ENCODE measurements around the gene INAFM1. TPM values are rescaled to one million over a fixed set of nuclear protein-coding genes. Genes with fewer than 3 reads are reported as not detected.
A peak's percentile ranks its signal among the peaks of the same experiment; 100 is the strongest.

INAFM1 gene
- total RNA-seq, 3 donors from 2014 or later (not counting 1 experiment from before 2014, with no cell fraction given) = 9.1 to 10.3 (median 9.5) TPM

GRCh38 chr19:47229676-47230053 lies 45.0 kb upstream of the INAFM1 start:
- Mint-ChIP-seq H3K27ac (no peak overlapping the region), H3K36me3 (no peaks in the 10 kb centered on the region), H3K4me3 (no peak overlapping the region), H3K9me3 (no peaks in the 10 kb centered on the region), H3K4me1 (peaks cover 24 to 35% of the 10 kb centered on the region in 2 donors), H3K27me3 (ENCODE audit: low read depth in 2 of 2) (peaks cover 0 to 2% of the 10 kb centered on the region in 2 donors)
- peak in 1 of 2 donors; percentile 69 for DNase-seq
- Histone ChIP-seq H3K27ac (ENCODE audit: low read length) (peak overlapping the region; percentile 69), H3K4me3 (ENCODE audit: low read length) (peak overlapping the region; percentile 50), H3K27me3 (ENCODE audit: control insufficient read depth, insufficient read depth, low read length) (no peaks in the 10 kb centered on the region), H3K4me1 (ENCODE audit: control insufficient read depth, insufficient read depth, low read length) (peaks cover 61% of the 10 kb centered on the region), H3K36me3 (ENCODE audit: control insufficient read depth, insufficient read depth, low read length) (no peaks in the 10 kb centered on the region), H3K9me3 (ENCODE audit: control insufficient read depth, insufficient read depth, low read length) (no peaks in the 10 kb centered on the region)
- intact Hi-C loops (cut with micrococcal nuclease) = loop anchor here (5.0 kb wide), 3 partner anchors 43 to 117 kb away; partner anchors contain the start of genes INAFM1 and ZC3H4
- TF ChIP-seq, protein P1, sequence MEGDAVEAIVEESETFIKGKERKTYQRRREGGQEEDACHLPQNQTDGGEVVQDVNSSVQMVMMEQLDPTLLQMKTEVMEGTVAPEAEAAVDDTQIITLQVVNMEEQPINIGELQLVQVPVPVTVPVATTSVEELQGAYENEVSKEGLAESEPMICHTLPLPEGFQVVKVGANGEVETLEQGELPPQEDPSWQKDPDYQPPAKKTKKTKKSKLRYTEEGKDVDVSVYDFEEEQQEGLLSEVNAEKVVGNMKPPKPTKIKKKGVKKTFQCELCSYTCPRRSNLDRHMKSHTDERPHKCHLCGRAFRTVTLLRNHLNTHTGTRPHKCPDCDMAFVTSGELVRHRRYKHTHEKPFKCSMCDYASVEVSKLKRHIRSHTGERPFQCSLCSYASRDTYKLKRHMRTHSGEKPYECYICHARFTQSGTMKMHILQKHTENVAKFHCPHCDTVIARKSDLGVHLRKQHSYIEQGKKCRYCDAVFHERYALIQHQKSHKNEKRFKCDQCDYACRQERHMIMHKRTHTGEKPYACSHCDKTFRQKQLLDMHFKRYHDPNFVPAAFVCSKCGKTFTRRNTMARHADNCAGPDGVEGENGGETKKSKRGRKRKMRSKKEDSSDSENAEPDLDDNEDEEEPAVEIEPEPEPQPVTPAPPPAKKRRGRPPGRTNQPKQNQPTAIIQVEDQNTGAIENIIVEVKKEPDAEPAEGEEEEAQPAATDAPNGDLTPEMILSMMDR (IDR thresholded peaks at IDR 0.05) = no peak
- ATAC-seq = no peak
- 7% methylated on average over 9 of the region's 9 CpGs for WGBS (ENCODE audit: insufficient coverage)

GRCh38 chr19:47230054-47230920 lies 44.4 kb upstream of the INAFM1 start:
- DNase-seq (peak; percentile 88 to 89), ATAC-seq (peak; percentile 12 to 51 (median 26))
- peaks cover 59% of the 10 kb centered on the region for H3K4me1 ChIP-seq (ENCODE audit: control insufficient read depth, insufficient read depth, low read length)
- H3K4me3 Mint-ChIP-seq = peak overlapping the region; percentile 38
- intact Hi-C loops (cut with micrococcal nuclease) = no loop called here
- TF ChIP-seq, protein P1 (IDR thresholded peaks at IDR 0.05) = peak; percentile 89
- WGBS (ENCODE audit: insufficient coverage) = under 1% methylated on average over 81 of the region's 84 CpGs
- no peaks in the 10 kb centered on the region for H3K9me3 Mint-ChIP-seq
- peaks cover 0 to 2% of the 10 kb centered on the region in 2 donors for H3K27me3 Mint-ChIP-seq (ENCODE audit: low read depth in 2 of 2)
- no peak overlapping the region for H3K27ac Mint-ChIP-seq
- peak overlapping the region; percentile 84 for H3K27ac ChIP-seq (ENCODE audit: low read length)
- no peaks in the 10 kb centered on the region for H3K9me3 ChIP-seq (ENCODE audit: control insufficient read depth, insufficient read depth, low read length)
- no peaks in the 10 kb centered on the region for H3K36me3 ChIP-seq (ENCODE audit: control insufficient read depth, insufficient read depth, low read length)
- peaks cover 23 to 34% of the 10 kb centered on the region in 2 donors for H3K4me1 Mint-ChIP-seq
- H3K36me3 Mint-ChIP-seq = no peaks in the 10 kb centered on the region
- peak overlapping the region; percentile 74 for H3K4me3 ChIP-seq (ENCODE audit: low read length)
- H3K27me3 ChIP-seq (ENCODE audit: control insufficient read depth, insufficient read depth, low read length) = no peaks in the 10 kb centered on the region

DNA sequence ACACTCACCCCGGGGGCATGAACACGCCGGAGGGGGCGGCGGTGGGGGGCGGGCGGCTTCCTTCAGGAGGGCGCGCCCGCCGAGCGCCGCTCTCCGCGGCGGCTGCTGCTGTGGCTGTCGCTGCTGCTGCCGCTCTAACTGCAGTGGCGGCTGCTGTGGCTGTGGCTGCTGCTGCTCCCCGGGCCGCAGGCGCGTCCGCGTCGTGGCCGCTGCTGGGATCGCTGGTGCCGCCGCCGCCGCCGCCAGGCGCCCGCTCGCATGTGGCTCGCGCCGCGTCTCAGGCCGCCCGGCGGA lies 43.8 kb upstream of the INAFM1 start, which contains the start of gene BBC3:
Gene BBC3, minus strand, starts transcription at position 279 of the 294 bp plus-strand sequence. CDS start 2,768 bp downstream, outside the sequence.
- Histone ChIP-seq H3K27me3 (ENCODE audit: control insufficient read depth, insufficient read depth, low read length) (no peaks in the 10 kb centered on the region), H3K36me3 (ENCODE audit: control insufficient read depth, insufficient read depth, low read length) (no peaks in the 10 kb centered on the region), H3K4me1 (ENCODE audit: control insufficient read depth, insufficient read depth, low read length) (peaks cover 53% of the 10 kb centered on the region), H3K9me3 (ENCODE audit: control insufficient read depth, insufficient read depth, low read length) (no peaks in the 10 kb centered on the region), H3K4me3 (ENCODE audit: low read length) (peak within 1 kb of the TSS; percentile 74), H3K27ac (ENCODE audit: low read length) (peak within 1 kb of the TSS; percentile 94)
- Mint-ChIP-seq H3K4me3 (peak within 1 kb of the TSS; percentile 81), H3K4me1 (peaks cover 18 to 28% of the 10 kb centered on the region in 2 donors), H3K9me3 (no peaks in the 10 kb centered on the region), H3K36me3 (no peaks in the 10 kb centered on the region), H3K27me3 (ENCODE audit: low read depth in 2 of 2) (peaks cover 0 to 2% of the 10 kb centered on the region in 2 donors), H3K27ac (peak within 1 kb of the TSS; percentile 88 to 93)
- intact Hi-C loops (cut with micrococcal nuclease) = loop anchor here (1.0 kb wide), 1 partner anchor 10 kb away; no protein-coding TSS in a partner anchor
- ATAC-seq (peak in 2 of 3 donors; percentile 0), DNase-seq (no peak)
- TF ChIP-seq, protein P1 (IDR thresholded peaks at IDR 0.05) = no peak
- under 1% methylated on average over 43 of the region's 43 CpGs for WGBS (ENCODE audit: insufficient coverage)
